Thymus (tissue), 11 donors: ENCODE results near the gene ENAH. TPM values are rescaled to one million over a fixed set of nuclear protein-coding genes. Genes with fewer than 3 reads are reported as not detected.
A peak's percentile ranks its signal among the peaks of the same experiment; 100 is the strongest.
"Not testable (repeated sequence)": the region's sequence is repeated elsewhere in the genome, so short reads cannot be mapped to it uniquely, and the experiment has no call there.

Experiments used
- DNase-seq, 9 donors: peaks; one replicate each; pipeline ENCODE4 v3.0.0-alpha.2; 2013; ENCODE audit warnings: low spot score in 9 of 9, low read depth in 6 of 9, missing footprints in 1 of 9
- H3K27ac ChIP-seq, 2 donors: one replicate each; pipeline ENCODE4 v1.5.1; 2013; ENCODE audit warnings: control low read depth in 1 of 2, low read depth in 1 of 2, low read length in 1 of 2, mild to moderate bottlenecking in 1 of 2, moderate library complexity in 1 of 2
- H3K27me3 ChIP-seq, 2 donors: one replicate each; pipeline ENCODE4 v1.5.1; 2013; ENCODE audit warnings: low read length in 1 of 2; ENCODE audit not compliant: control insufficient read depth in 2 of 2, insufficient read depth in 1 of 2
- H3K36me3 ChIP-seq, 2 donors: one replicate each; pipeline ENCODE4 v1.5.1; 2013; ENCODE audit warnings: low read length in 1 of 2, mild to moderate bottlenecking in 1 of 2, moderate library complexity in 1 of 2; ENCODE audit not compliant: control insufficient read depth in 2 of 2, insufficient read depth in 2 of 2
- H3K4me1 ChIP-seq, 2 donors: one replicate each; pipeline ENCODE4 v1.5.1; 2013; ENCODE audit warnings: low read length in 2 of 2; ENCODE audit not compliant: control insufficient read depth in 2 of 2, insufficient read depth in 2 of 2
- H3K4me3 ChIP-seq, 2 donors: one replicate each; pipeline ENCODE4 v1.5.1; 2013; ENCODE audit warnings: low read length in 2 of 2, control low read depth in 1 of 2, mild to moderate bottlenecking in 1 of 2
- H3K9me3 ChIP-seq, 2 donors: one replicate each; pipeline ENCODE4 v1.5.1; 2013; ENCODE audit warnings: low read length in 1 of 2, mild to moderate bottlenecking in 1 of 2; ENCODE audit not compliant: control insufficient read depth in 2 of 2, insufficient read depth in 1 of 2
- WGBS: extraction: QIAGEN DNeasy Blood & Tissue Kit; methylation state at CpG from one replicate; pipeline ENCODE4 v1.1.7; 2013; 5-methylcytosine and 5-hydroxymethylcytosine counted together
- polyA plus RNA-seq: library from polyadenylated mRNA; stranded (reverse); fragments of 200-250 nt; gene quantifications from one replicate; pipeline ENCODE4 v1.2.3, GENCODE V29; 2013
- total RNA-seq: library from RNA; stranded (reverse); fragments of 120-200 nt; gene quantifications from one replicate; pipeline ENCODE4 v1.2.4, GENCODE V29; 2013
- donor health status: healthy.

The ENAH gene
- total and polyA plus RNA-seq, 2 donors = 18.3 to 19.5 TPM

DNA sequence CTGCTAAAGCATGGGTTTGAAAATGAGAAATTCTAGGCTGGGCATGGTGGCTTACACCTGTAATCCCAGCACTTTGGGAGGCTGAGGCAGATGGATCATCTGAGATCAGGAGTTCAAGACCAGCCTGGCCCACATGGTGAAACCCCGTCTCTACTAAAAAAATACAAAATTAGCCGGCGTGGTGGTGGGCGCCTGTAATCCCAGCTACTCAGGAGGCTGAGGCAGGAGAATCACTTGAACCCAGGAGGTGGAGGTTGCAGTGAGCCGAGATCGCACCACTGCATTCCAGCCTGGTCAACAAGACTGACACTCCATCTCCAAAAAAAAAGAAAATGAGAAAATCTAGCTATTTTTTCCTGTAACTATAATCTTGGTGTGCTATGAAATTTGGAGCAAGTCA, 40.8 kb upstream of the ENAH start:
- not testable (repeated sequence) for DNase-seq, H3K27me3 ChIP-seq, H3K4me1 ChIP-seq, H3K36me3 ChIP-seq, H3K9me3 ChIP-seq, H3K27ac ChIP-seq, H3K4me3 ChIP-seq
- 97% methylated on average over 6 of the region's 6 CpGs for WGBS

GRCh38 chr1:225693085-225693696, 40.3 kb upstream of the ENAH start:
- H3K27ac ChIP-seq = no peak overlapping the region
- no peaks in the 10 kb centered on the region for H3K36me3 ChIP-seq
- H3K9me3 ChIP-seq = no peaks in the 10 kb centered on the region
- no peaks in the 10 kb centered on the region for H3K27me3 ChIP-seq
- no peak overlapping the region for H3K4me3 ChIP-seq
- 93% methylated on average over 6 of the region's 6 CpGs for WGBS
- DNase-seq = no peak
- no peaks in the 10 kb centered on the region for H3K4me1 ChIP-seq

DNA sequence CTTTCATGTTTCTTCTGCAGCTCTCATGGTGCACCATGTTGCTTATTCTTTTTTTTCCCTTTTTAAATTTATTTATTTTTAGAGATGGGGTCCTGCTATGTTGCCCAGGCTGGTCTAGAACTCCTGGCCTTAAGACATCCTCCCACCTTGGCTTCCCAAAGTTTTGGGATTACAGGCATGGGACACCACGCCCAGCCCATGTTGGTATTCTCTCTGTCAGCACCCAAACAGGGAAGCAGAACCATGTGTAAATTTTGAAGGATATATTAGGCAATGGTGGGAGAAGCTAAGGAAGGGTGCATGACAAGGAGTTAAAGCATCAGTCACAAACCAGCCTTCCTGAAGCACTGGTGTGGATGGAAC, 39.6 kb upstream of the ENAH start:
- Histone ChIP-seq H3K27ac (no peak overlapping the region), H3K27me3 (no peaks in the 10 kb centered on the region), H3K9me3 (no peaks in the 10 kb centered on the region), H3K4me3 (no peak overlapping the region), H3K4me1 (no peaks in the 10 kb centered on the region), H3K36me3 (no peaks in the 10 kb centered on the region)
- DNase-seq = no peak
- 97% methylated on average over 1 of the region's 1 CpG for WGBS

DNA sequence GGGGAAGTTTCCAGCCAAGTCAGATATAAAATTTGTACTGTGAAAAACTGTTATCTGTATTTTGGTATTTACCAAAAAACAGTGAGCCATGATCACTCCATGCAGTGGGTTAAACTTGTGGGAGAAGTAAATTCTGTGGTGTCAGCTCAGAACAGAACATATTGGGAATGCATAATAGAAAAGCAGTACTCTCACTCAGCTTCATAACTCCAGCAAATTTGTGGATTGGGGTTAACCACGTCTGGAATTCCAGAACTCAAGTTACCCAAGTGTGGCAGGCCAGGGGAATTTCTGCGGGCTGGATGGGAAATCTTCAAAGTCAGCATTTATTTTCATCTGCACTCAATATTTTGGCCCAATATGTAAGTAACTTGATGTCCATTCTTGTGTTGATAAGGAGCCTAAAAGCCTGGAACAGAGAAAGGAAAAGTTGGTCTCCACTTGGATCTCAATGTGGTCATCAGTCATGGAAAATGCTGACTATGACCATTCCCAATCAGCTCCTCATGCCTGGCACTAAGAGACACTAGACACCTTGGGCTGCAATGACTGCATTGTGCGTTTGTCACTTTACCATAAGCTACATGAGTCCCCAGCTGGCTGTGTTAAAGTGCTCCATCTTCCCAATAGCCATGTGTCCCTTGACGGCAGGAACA, 39.1 kb upstream of the ENAH start:
- no peaks in the 10 kb centered on the region for H3K4me1 ChIP-seq
- H3K27ac ChIP-seq = no peak overlapping the region
- H3K9me3 ChIP-seq = no peaks in the 10 kb centered on the region
- no peak for DNase-seq
- WGBS = 95% methylated on average over 4 of the region's 4 CpGs
- no peaks in the 10 kb centered on the region for H3K27me3 ChIP-seq
- no peak overlapping the region for H3K4me3 ChIP-seq
- H3K36me3 ChIP-seq = no peaks in the 10 kb centered on the region

- H3K27ac ChIP-seq = peak overlapping the region in 1 of 2 donors; percentile 18
- 87% methylated on average over 2 of the region's 2 CpGs for WGBS
- H3K27me3 ChIP-seq = no peaks in the 10 kb centered on the region
- no peak overlapping the region for H3K4me3 ChIP-seq
- H3K36me3 ChIP-seq = no peaks in the 10 kb centered on the region
- no peaks in the 10 kb centered on the region for H3K9me3 ChIP-seq
- DNase-seq = no peak
- H3K4me1 ChIP-seq = no peaks in the 10 kb centered on the region
These were observed 38.5 kb upstream of the ENAH start for GRCh38 chr1:225691377-225691776.

GRCh38 chr1:225689882-225690459, 37.0 kb upstream of the ENAH start:
- 98% methylated on average over 2 of the region's 2 CpGs for WGBS
- H3K4me3 ChIP-seq = no peak overlapping the region
- no peaks in the 10 kb centered on the region for H3K4me1 ChIP-seq
- DNase-seq = no peak
- no peak overlapping the region for H3K27ac ChIP-seq
- no peaks in the 10 kb centered on the region for H3K36me3 ChIP-seq
- no peaks in the 10 kb centered on the region for H3K27me3 ChIP-seq
- no peaks in the 10 kb centered on the region for H3K9me3 ChIP-seq

DNA sequence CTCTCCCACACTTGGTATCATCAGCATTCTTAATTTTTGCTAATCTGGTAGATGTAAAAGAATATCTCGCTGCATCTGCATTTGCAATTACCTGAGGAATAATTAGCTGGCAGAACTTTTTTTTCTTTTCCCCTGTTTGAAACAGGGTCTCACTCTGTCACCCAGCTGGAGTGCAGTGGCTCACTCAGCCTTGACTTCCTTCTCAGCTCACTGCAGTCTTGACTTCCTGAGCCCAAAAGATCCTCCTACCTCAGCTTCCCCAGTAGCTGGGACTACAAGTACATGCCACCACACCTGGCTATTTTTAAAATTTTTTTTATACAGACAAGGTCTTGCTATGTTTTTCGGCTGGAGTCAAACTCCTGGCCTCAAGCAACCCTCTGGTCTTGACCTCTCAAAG, 35.4 kb upstream of the ENAH start:
- Histone ChIP-seq H3K9me3 (no peaks in the 10 kb centered on the region), H3K4me1 (no peaks in the 10 kb centered on the region), H3K27me3 (no peaks in the 10 kb centered on the region), H3K36me3 (no peaks in the 10 kb centered on the region), H3K27ac (no peak overlapping the region), H3K4me3 (no peak overlapping the region)
- WGBS = 97% methylated on average over 2 of the region's 2 CpGs
- DNase-seq = no peak

DNA sequence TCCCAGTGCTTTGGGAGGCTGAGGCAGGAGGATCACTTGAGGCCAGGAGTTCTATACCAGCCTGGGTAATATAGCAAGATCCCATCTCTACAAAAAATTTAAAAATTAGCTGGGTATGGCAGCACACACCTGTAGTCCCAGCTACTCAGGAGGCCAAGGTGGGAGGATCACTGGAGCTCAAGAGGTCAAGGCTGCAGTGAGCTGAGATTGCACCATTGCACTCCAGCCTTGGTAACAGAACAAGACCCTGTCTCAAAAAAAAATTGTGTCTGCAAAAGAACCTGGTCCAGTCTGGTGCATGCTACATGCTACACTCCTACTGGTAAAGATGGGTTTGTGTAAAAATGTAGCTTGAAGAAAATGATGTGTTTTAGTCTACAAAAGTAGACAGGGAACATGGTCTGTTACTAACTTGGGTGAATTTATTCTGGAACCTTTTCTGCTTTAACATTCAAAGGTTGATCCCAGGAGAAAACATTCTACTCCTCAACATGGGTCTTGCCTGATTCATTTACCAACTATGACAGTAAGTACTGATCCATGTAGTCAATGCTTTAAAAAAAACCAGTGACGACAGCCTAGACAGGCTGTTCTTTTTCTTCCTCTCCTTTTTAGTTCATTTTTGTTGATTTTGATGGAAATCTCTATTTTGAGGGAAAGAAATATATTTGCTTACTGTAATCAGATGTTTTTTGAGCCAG, 32.7 kb upstream of the ENAH start:
- no peak for DNase-seq
- H3K4me1 ChIP-seq = no peaks in the 10 kb centered on the region
- no peaks in the 10 kb centered on the region for H3K9me3 ChIP-seq
- no peaks in the 10 kb centered on the region for H3K36me3 ChIP-seq
- 98% methylated on average over 1 of the region's 1 CpG for WGBS
- H3K27me3 ChIP-seq = no peaks in the 10 kb centered on the region
- H3K27ac ChIP-seq = no peak overlapping the region
- H3K4me3 ChIP-seq = no peak overlapping the region

DNA sequence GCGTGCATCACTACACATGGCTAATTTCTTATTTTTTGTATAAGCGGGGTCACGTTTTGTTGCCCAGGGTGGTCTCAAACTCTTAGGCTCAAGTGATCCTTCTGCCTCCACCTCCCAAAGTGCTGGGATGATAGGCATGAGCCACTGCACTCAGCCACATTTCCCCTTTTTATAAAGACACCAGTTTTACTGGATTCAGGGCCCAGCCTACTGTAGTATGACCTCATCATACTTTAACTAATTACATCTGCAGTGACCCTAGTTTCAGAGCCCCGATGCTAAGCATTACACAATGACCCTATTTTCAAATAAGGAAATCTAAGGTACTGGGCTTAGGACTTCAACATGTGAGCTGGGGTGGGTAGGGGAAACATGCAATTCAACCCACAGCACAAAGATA, 31.8 kb upstream of the ENAH start:
- H3K27me3 ChIP-seq = peaks cover 0 to 3% of the 10 kb centered on the region in 2 donors
- no peaks in the 10 kb centered on the region for H3K9me3 ChIP-seq
- no peak overlapping the region for H3K4me3 ChIP-seq
- no peak for DNase-seq
- no peaks in the 10 kb centered on the region for H3K4me1 ChIP-seq
- H3K27ac ChIP-seq = no peak overlapping the region
- 98% methylated on average over 4 of the region's 4 CpGs for WGBS
- H3K36me3 ChIP-seq = no peaks in the 10 kb centered on the region
